ENCODE results near the gene MTARC2. TPM values are rescaled to one million over a fixed set of nuclear protein-coding genes. Genes with fewer than 3 reads are reported as not detected.

Gene MTARC2
- polyA plus RNA-seq, 1 of the 3 experiments (the other 2 are of a cell fraction): 6.1 TPM

- H3K79me2 ChIP-seq (ENCODE audit: insufficient read depth): peaks cover 9% of the 10 kb centered on the region; the same call in 1 of the 2 replicates
- H4K20me1 ChIP-seq (ENCODE audit: insufficient read depth): no peaks in the 10 kb centered on the region
- no peaks in the 10 kb centered on the region for H3K36me3 ChIP-seq (replicated peaks in 1 of 2; ENCODE audit: control insufficient read depth in 1 of 2, insufficient read depth in 2 of 2, low read length in 1 of 2)
- no peaks in the 10 kb centered on the region for H3F3A ChIP-seq (replicated peaks; ENCODE audit: insufficient read depth)
- H3K9ac ChIP-seq: peak overlapping the region; percentile 64; the same call in 1 of the 2 replicates
- peak overlapping the region; percentile 76 to 81 for H3K4me3 ChIP-seq (ENCODE audit: low read depth in 2 of 2, low read length in 1 of 2)
- TF ChIP-seq NFIC (IDR thresholded peaks at IDR 0.05; ENCODE audit: borderline replicate concordance): no peak
- TF ChIP-seq TAF1 (IDR thresholded peaks at IDR 0.05; ENCODE audit: borderline replicate concordance, low read depth, low read length): no peak
- no peak for TF ChIP-seq USF2 (IDR thresholded peaks at IDR 0.05; ENCODE audit: borderline replicate concordance, low read depth, low read length)
- no peak for TF ChIP-seq TEAD4 (IDR thresholded peaks at IDR 0.05; ENCODE audit: borderline replicate concordance, insufficient read depth)
- TF ChIP-seq GABPA (IDR thresholded peaks at IDR 0.05; ENCODE audit: low read depth): no peak
- TF ChIP-seq FOXM1 (IDR thresholded peaks at IDR 0.05; ENCODE audit: low read depth): no peak
- TF ChIP-seq, protein P1, sequence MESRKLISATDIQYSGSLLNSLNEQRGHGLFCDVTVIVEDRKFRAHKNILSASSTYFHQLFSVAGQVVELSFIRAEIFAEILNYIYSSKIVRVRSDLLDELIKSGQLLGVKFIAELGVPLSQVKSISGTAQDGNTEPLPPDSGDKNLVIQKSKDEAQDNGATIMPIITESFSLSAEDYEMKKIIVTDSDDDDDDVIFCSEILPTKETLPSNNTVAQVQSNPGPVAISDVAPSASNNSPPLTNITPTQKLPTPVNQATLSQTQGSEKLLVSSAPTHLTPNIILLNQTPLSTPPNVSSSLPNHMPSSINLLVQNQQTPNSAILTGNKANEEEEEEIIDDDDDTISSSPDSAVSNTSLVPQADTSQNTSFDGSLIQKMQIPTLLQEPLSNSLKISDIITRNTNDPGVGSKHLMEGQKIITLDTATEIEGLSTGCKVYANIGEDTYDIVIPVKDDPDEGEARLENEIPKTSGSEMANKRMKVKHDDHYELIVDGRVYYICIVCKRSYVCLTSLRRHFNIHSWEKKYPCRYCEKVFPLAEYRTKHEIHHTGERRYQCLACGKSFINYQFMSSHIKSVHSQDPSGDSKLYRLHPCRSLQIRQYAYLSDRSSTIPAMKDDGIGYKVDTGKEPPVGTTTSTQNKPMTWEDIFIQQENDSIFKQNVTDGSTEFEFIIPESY (IDR thresholded peaks at IDR 0.05; ENCODE audit: borderline replicate concordance, low read depth): no peak
- no peak for TF ChIP-seq TCF12 (IDR thresholded peaks at IDR 0.05)
- TF ChIP-seq RAD21 (IDR thresholded peaks at IDR 0.05; ENCODE audit: low read length): no peak
- TF ChIP-seq POLR2AphosphoS5 (IDR thresholded peaks at IDR 0.05; ENCODE audit: low read depth, low read length): no peak
- TF ChIP-seq CTCF (IDR thresholded peaks at IDR 0.05): no peak
- H3K9me3 ChIP-seq: no peaks in the 10 kb centered on the region
- no peaks in the 10 kb centered on the region for H3K27me3 ChIP-seq (ENCODE audit: insufficient read depth)
- H3K9me2 ChIP-seq: no peaks in the 10 kb centered on the region
- 48% methylated on average over 17 of the region's 18 CpGs for WGBS (ENCODE audit: low lambda C conversion rate)
- peak; percentile 27 for DNase-seq
- H2AFZ ChIP-seq (ENCODE audit: low read depth): peak overlapping the region; percentile 86
- ChIA-PET POLR2A (interaction anchor here (0.8 to 2.0 kb wide), 2 partner anchors 15 to 39 kb away, joined by 3 to 5 read pairs; partner anchors contain the start of gene MTARC1), CTCF (interaction anchor here (0.6 to 3.5 kb wide), 8 partner anchors 13 to 1301 kb away, joined by 3 to 31 read pairs (median 5); no protein-coding TSS in a partner anchor)
- peak overlapping the region; percentile 80 for H3K4me2 ChIP-seq
- H3K27ac ChIP-seq (ENCODE audit: low read depth in 2 of 2, low read length in 1 of 2): peak overlapping the region; percentile 43 to 78; a peak in 3 of 4 replicates
- peaks cover 5 to 16% of the 10 kb centered on the region in 2 experiments; a peak in 1 of 4 replicates for H3K4me1 ChIP-seq (ENCODE audit: control insufficient read depth in 1 of 2, insufficient read depth in 2 of 2, low read depth in 1 of 2, low read length in 1 of 2)
Measured at GRCh38 chr1:220747437-220748088, 559 bp upstream of the MTARC2 start.
